HCT116 (cell line): ENCODE measurements around the gene RND3. TPM values are rescaled to one million over a fixed set of nuclear protein-coding genes. Genes with fewer than 3 reads are reported as not detected.
A peak's percentile ranks its signal among the peaks of the same experiment; 100 is the strongest.

Source experiments
- ATAC-seq: fragments of 200-7000 bp; cut with Tn5 transposase; 2 replicates; pipeline ENCODE4 v1.9.1; 2020; ENCODE audit warnings: mild to moderate bottlenecking, moderate library complexity
- BruUV-seq: library from RNA; stranded (reverse); fragments of 400-500 nt; replicated peaks from 2 replicates; lab custom pipeline; 2021; lab: Mats Ljungman, UMichigan
- CTCF ChIA-PET: fragments of 300-600 bp; sonication (Branson Sonifier 250); formaldehyde crosslinking; loops from one replicate; lab custom pipeline; 2021; ENCODE audit warnings: antibody characterized with exemption; lab: Charles Lee
- POLR2A ChIA-PET: fragments of 300-600, 350-600 bp; sonication (Branson Sonifier 250); formaldehyde crosslinking; loops from one replicate; lab custom pipeline; 2021; ENCODE audit warnings: antibody characterized with exemption; lab: Charles Lee
- RAD21 ChIA-PET, 2 experiments: fragments of 300-600 bp; sonication (Branson Sonifier 250); formaldehyde crosslinking; loops; one replicate each; lab custom pipeline; 2023; ENCODE audit warnings: low total read pairs in 2 of 2; ENCODE audit not compliant: uncharacterized antibody in 2 of 2, unreplicated experiment in 2 of 2, low non-redundant PET in 1 of 2; lab: Charles Lee
- DNase-seq: peaks from one replicate; pipeline ENCODE4 v3.0.0-alpha.2; 2010; ENCODE audit warnings: low read depth, low spot score
- H2AFZ ChIP-seq: fragments of 200-600 bp; shearing (Covaris generic), sonication (generic); 2 replicates; pipeline ENCODE4 v1.6.1; 2017; ENCODE audit warnings: low read depth, mixed run types, mixed read lengths, antibody characterized with exemption, low read length; ENCODE audit not compliant: poor library complexity, severe bottlenecking
- H3K27ac ChIP-seq: 2 replicates; pipeline ENCODE4 v1.5.1; 2012; ENCODE audit warnings: low read depth, low read length
- H3K27me3 ChIP-seq: fragments of 200-600 bp; sonication (generic); 2 replicates; pipeline ENCODE4 v1.6.1; 2016; ENCODE audit warnings: mixed run types, low read length, mixed read lengths; ENCODE audit not compliant: insufficient read depth
- H3K36me3 ChIP-seq, 2 experiments: fragments of 200-500 bp in 1 of 2; fragments of 200-600 bp in 1 of 2; sonication (Bioruptor generic) in 1 of 2; sonication (generic) in 1 of 2; 2 replicates each; pipeline versions ENCODE4 v1.5.1 to v1.6.1; 2014 to 2016; ENCODE audit warnings: low read length in 2 of 2, inconsistent platforms in 1 of 2, mixed read lengths in 1 of 2, mixed run types in 1 of 2; ENCODE audit not compliant: insufficient read depth in 2 of 2, control insufficient read depth in 1 of 2
- H3K4me1 ChIP-seq, 2 experiments: fragments of 200-600 bp in 1 of 2; sonication (generic) in 1 of 2; 2 replicates each; pipeline versions ENCODE4 v1.5.1 to v1.6.1; 2012 to 2017; ENCODE audit warnings: low read length in 2 of 2, inconsistent platforms in 1 of 2, mild to moderate bottlenecking in 1 of 2, mixed read lengths in 1 of 2, mixed run types in 1 of 2, moderate library complexity in 1 of 2; ENCODE audit not compliant: insufficient read depth in 2 of 2, control insufficient read depth in 1 of 2
- H3K4me2 ChIP-seq: fragments of 200-600 bp; sonication (generic); 2 replicates; pipeline ENCODE4 v1.6.1; 2017; ENCODE audit warnings: mixed run types, low read length, mixed read lengths
- H3K4me3 ChIP-seq, 2 experiments: fragments of 200-600 bp in 1 of 2; sonication (generic) in 1 of 2; replicated peaks in 1 of 2; 2 replicates each; pipeline ENCODE4 v1.5.1; 2011 to 2016; ENCODE audit warnings: low read length in 2 of 2, control low read depth in 1 of 2, low read depth in 1 of 2, mild to moderate bottlenecking in 1 of 2, mixed read lengths in 1 of 2, mixed run types in 1 of 2
- H3K79me2 ChIP-seq: fragments of 200-600 bp; sonication (generic); 2 replicates; pipeline ENCODE4 v1.6.1; 2017; ENCODE audit warnings: mild to moderate bottlenecking, mixed run types, low read length, moderate library complexity, mixed read lengths; ENCODE audit not compliant: insufficient read depth
- H3K9ac ChIP-seq: fragments of 200-600 bp; sonication (generic); 2 replicates; pipeline ENCODE4 v1.6.1; 2016; ENCODE audit warnings: low read length, mixed read lengths
- H3K9me2 ChIP-seq: fragments of 200-600 bp; sonication (generic), shearing (Covaris generic); 2 replicates; pipeline ENCODE4 v1.6.1; 2017; ENCODE audit warnings: mixed run types, mild to moderate bottlenecking, moderate library complexity; ENCODE audit not compliant: insufficient read depth
- H3K9me3 ChIP-seq, 2 experiments: fragments of 200-500 bp in 1 of 2; fragments of 200-600 bp in 1 of 2; sonication (Bioruptor generic) in 1 of 2; sonication (generic) in 1 of 2; 2 replicates each; pipeline ENCODE4 v1.6.1; 2014 to 2017; ENCODE audit warnings: low read length in 2 of 2, mixed read lengths in 2 of 2, inconsistent platforms in 1 of 2, low read depth in 1 of 2, mild to moderate bottlenecking in 1 of 2, mixed run types in 1 of 2, moderate library complexity in 1 of 2; ENCODE audit not compliant: control insufficient read depth in 1 of 2, insufficient read depth in 1 of 2
- H4K20me1 ChIP-seq: fragments of 200-600 bp; sonication (generic), shearing (Covaris generic); 2 replicates; pipeline ENCODE4 v1.6.1; 2017; ENCODE audit warnings: mixed run types, mild to moderate bottlenecking, moderate library complexity; ENCODE audit not compliant: insufficient read depth
- CEBPB ChIP-seq: IDR thresholded peaks from 2 replicates; pipeline ENCODE4 v1.6.1; 2012; ENCODE audit warnings: low read depth
- EZH2phosphoT487 ChIP-seq: fragments of 200-600 bp; IDR thresholded peaks from 2 replicates; pipeline ENCODE4 v1.6.1; 2018; ENCODE audit warnings: antibody characterized with exemption, borderline replicate concordance
- POLR2A ChIP-seq: IDR thresholded peaks from 2 replicates; pipeline ENCODE4 v1.7.0; 2011; ENCODE audit warnings: borderline replicate concordance; ENCODE audit not compliant: insufficient read depth, insufficient read length; ENCODE audit errors: extremely low read depth
- SRF ChIP-seq: IDR thresholded peaks from 2 replicates; pipeline ENCODE4 v1.6.1; 2012; ENCODE audit warnings: low read depth
- ZNF274 ChIP-seq: fragments of 200-500 bp; sonication (Bioruptor generic); IDR thresholded peaks from 2 replicates; pipeline ENCODE4 v1.6.1; 2014; ENCODE audit warnings: mild to moderate bottlenecking, low read depth, low read length, inconsistent platforms
- intact Hi-C: fragments of 100-400 bp; cut with micrococcal nuclease; formaldehyde crosslinking; loops from 2 replicates; pipeline ENCODE4 v1.10.0; 2022
- total RNA-seq: library from RNA; stranded (reverse); gene quantifications from one replicate; pipeline ENCODE4 v1.2.1, GENCODE V29; 2021; ENCODE audit not compliant: unreplicated experiment
- TF ChIP-seq, protein P1 (sequence below): IDR thresholded peaks from 2 replicates; pipeline ENCODE4 v1.6.1; 2012

RND3 gene
- total RNA-seq, 1 experiment from 2014 or later: 15.0 TPM

DNA sequence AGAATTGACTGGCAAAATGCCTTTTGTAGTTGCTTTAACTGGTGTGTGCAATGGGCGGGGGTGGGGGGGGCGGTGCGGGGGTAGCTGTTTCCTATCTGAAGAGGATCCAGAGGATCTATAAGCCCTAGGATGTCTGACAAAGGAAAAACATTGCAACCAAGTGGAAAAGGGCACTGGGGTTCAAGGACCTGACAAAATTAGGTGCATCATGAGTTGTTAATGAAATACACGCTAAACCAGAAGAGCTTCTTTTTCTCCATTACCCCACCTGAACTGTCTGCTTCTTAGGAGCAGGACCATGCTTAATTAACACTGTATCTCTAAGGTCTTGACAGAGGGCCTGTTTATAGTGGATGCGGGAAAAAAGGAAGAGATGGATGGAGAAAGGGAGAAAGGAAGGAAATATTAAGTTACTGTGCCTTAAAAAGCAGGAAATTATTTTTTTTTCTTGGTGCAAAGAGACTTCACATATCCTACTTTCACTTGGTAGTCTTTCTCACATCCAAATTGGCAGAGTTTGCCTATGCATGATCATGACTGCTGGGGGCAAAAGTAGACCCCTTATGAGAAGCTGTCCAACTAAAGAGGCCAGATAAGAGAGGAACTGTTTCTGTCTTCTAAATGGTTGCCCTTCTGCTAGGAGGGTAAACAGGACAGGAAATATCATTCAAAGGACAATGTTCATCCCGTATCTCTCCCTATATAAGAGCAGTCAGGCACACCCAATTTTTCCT lies 4.6 kb downstream of the RND3 start:
- intact Hi-C loops: loop anchor here (10.0 kb wide), 1 partner anchor 488 kb away; no protein-coding TSS in a partner anchor
- Histone ChIP-seq H4K20me1 (peaks cover 12% of the 10 kb centered on the region; the same call in 1 of the 2 replicates), H3K4me1 (peaks cover 32 to 78% of the 10 kb centered on the region in 2 experiments), H3K9me2 (no peaks in the 10 kb centered on the region), H3K27me3 (no peaks in the 10 kb centered on the region), H3K9ac (peak overlapping the region; percentile 9; the same call in 1 of the 2 replicates), H3K9me3 (no peaks in the 10 kb centered on the region), H3K79me2 (peaks cover 97% of the 10 kb centered on the region), H3K27ac (no peak overlapping the region), H3K36me3 (peaks cover 0 to 3% of the 10 kb centered on the region in 2 experiments; a peak in 2 of 4 replicates), H3K4me2 (peak overlapping the region; percentile 8; the same call in 1 of the 2 replicates), H2AFZ (no peak overlapping the region), H3K4me3 (no peak overlapping the region)
- no peak for TF ChIP-seq CEBPB
- TF ChIP-seq POLR2A: no peak
- TF ChIP-seq, protein P1, sequence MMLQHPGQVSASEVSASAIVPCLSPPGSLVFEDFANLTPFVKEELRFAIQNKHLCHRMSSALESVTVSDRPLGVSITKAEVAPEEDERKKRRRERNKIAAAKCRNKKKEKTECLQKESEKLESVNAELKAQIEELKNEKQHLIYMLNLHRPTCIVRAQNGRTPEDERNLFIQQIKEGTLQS: no peak
- TF ChIP-seq ZNF274: no peak
- TF ChIP-seq SRF: no peak
- DNase-seq: no peak
- BruUV-seq: no TSS peak
- ATAC-seq: no peak
- ChIA-PET CTCF (interaction anchor here (0.7 kb wide), 1 partner anchor 775 kb away, joined by 4 read pairs; no protein-coding TSS in a partner anchor), RAD21 (no interaction called here), POLR2A (no interaction called here)

DNA sequence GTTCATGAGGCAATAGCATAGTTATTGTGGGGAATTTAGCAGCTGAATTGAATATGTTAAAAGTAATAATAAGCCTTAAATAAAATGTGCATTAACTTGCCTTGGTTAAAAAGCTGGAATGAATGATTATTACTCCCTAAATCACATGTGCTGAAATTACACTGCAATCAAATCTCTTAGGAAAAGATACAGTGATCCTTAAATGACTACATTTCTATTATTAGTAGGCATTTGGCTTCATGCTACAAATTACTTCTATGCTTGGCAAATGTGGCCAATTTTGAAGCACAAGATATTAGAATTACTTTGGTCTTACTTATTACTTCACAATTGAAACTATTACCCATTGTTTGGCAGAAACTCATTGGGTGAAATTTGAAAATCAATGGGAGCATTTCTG lies 5.4 kb downstream of the RND3 start:
- H2AFZ ChIP-seq: no peak overlapping the region
- DNase-seq (no peak), ATAC-seq (no peak)
- H3K27ac ChIP-seq: no peak overlapping the region
- no peaks in the 10 kb centered on the region for H3K9me2 ChIP-seq
- intact Hi-C loops: loop anchor here (10.0 kb wide), 1 partner anchor 487 kb away; no protein-coding TSS in a partner anchor
- H3K27me3 ChIP-seq: no peaks in the 10 kb centered on the region
- CTCF ChIA-PET: no interaction called here
- peaks cover 0 to 3% of the 10 kb centered on the region in 2 experiments; a peak in 2 of 4 replicates for H3K36me3 ChIP-seq
- H3K9me3 ChIP-seq: no peaks in the 10 kb centered on the region
- RAD21 ChIA-PET: no interaction called here
- H3K4me2 ChIP-seq: 0 out of 2 replicates have a peak overlapping the region, but pooled peaks have one; percentile 79
- BruUV-seq: no TSS peak
- POLR2A ChIA-PET: no interaction called here
- H3K79me2 ChIP-seq: peaks cover 100% of the 10 kb centered on the region
- H3K4me3 ChIP-seq: no peak overlapping the region
- no peak overlapping the region for H3K9ac ChIP-seq
- H3K4me1 ChIP-seq: peaks cover 39 to 85% of the 10 kb centered on the region in 2 experiments
- H4K20me1 ChIP-seq: peaks cover 12% of the 10 kb centered on the region; the same call in 1 of the 2 replicates
- no peak for TF ChIP-seq EZH2phosphoT487
